H1 (cell line): Measurements from ENCODE around the gene ANKRD12. TPM values are rescaled to one million over a fixed set of nuclear protein-coding genes. Genes with fewer than 3 reads are reported as not detected.
"Not testable (repeated sequence)": the region's sequence is repeated elsewhere in the genome, so short reads cannot be mapped to it uniquely, and the experiment has no call there.

Experiments
- CTCF ChIA-PET: fragments of 300-600 bp; sonication (Branson Sonifier 250); formaldehyde crosslinking; loops from one replicate; lab custom pipeline; 2021; ENCODE audit not compliant: partially characterized antibody; lab: Charles Lee
- POLR2A ChIA-PET: fragments of 300-600 bp; sonication (Branson Sonifier 250); formaldehyde crosslinking; loops from one replicate; lab custom pipeline; 2021; ENCODE audit warnings: inconsistent platforms; ENCODE audit not compliant: partially characterized antibody; lab: Charles Lee
- DNase-seq, 2 experiments: peaks; one replicate each; pipeline versions ENCODE4 v3.0.0 to v3.0.0-alpha.2; 2010 to 2022; ENCODE audit warnings: low spot score in 2 of 2, low read depth in 1 of 2, mixed read lengths in 1 of 2
- FAIRE-seq: peaks from 2 replicates; lab custom pipeline; 2011; peaks lifted over from hg19 to GRCh38; lab: Jason Lieb, UNC
- H2AFZ ChIP-seq: 2 replicates; pipeline ENCODE4 v1.8.1; 2012; ENCODE audit warnings: low read length, inconsistent platforms
- H2AK5ac ChIP-seq: 2 replicates; pipeline ENCODE4 v1.6.1; 2013; ENCODE audit warnings: low read depth, low read length
- H2BK120ac ChIP-seq: replicated peaks from 2 replicates; pipeline ENCODE3; 2013; ENCODE audit warnings: low read depth, low read length, inconsistent platforms
- H2BK12ac ChIP-seq: 2 replicates; pipeline ENCODE4 v1.6.1; 2013; ENCODE audit warnings: low read depth, low read length
- H2BK15ac ChIP-seq: 2 replicates; pipeline ENCODE4 v1.6.1; 2013; ENCODE audit warnings: low read length
- H2BK20ac ChIP-seq: 2 replicates; pipeline ENCODE4 v1.6.1; 2013; ENCODE audit warnings: low read length
- H2BK5ac ChIP-seq: 2 replicates; pipeline ENCODE4 v1.6.1; 2013; ENCODE audit warnings: low read depth, low read length
- H3K14ac ChIP-seq: 2 replicates; pipeline ENCODE4 v1.6.1; 2013; ENCODE audit warnings: inconsistent platforms; ENCODE audit not compliant: insufficient read length
- H3K18ac ChIP-seq: 2 replicates; pipeline ENCODE4 v1.6.1; 2013; ENCODE audit warnings: low read length; ENCODE audit errors: extremely low read depth
- H3K23ac ChIP-seq: 2 replicates; pipeline ENCODE4 v1.6.1; 2013; ENCODE audit warnings: inconsistent platforms; ENCODE audit not compliant: insufficient read length
- H3K23me2 ChIP-seq: 2 replicates; pipeline ENCODE4 v1.6.1; 2013; ENCODE audit warnings: low read depth, low read length
- H3K27ac ChIP-seq: 2 replicates; pipeline ENCODE4 v1.6.1; 2011; ENCODE audit warnings: low read depth, low read length, inconsistent platforms
- H3K27me3 ChIP-seq, 4 experiments: replicated peaks in 1 of 4; 1 replicate in 1 of 4; 2 replicates in 3 of 4; pipeline versions ENCODE4 v1.6.1 to v1.8.1; 2011 to 2013; ENCODE audit warnings: low read length in 3 of 4, mild to moderate bottlenecking in 3 of 4, inconsistent platforms in 2 of 4, mixed read lengths in 2 of 4, moderate library complexity in 1 of 4; ENCODE audit not compliant: control insufficient read depth in 3 of 4, insufficient read depth in 3 of 4; ENCODE audit errors: extremely low read depth in 1 of 4
- H3K36me3 ChIP-seq, 4 experiments: 2 replicates each; pipeline versions ENCODE4 v1.6.1 to v1.8.1; 2011 to 2013; ENCODE audit warnings: mild to moderate bottlenecking in 4 of 4, low read length in 3 of 4, moderate library complexity in 2 of 4, control low read depth in 1 of 4, inconsistent platforms in 1 of 4; ENCODE audit not compliant: insufficient read depth in 4 of 4, control insufficient read depth in 2 of 4
- H3K4ac ChIP-seq: replicated peaks from 2 replicates; pipeline ENCODE3; 2013; ENCODE audit warnings: low read length, low read depth, mixed read lengths, inconsistent platforms; ENCODE audit not compliant: insufficient read length
- H3K4me1 ChIP-seq, 4 experiments: replicated peaks in 1 of 4; 1 replicate in 1 of 4; 2 replicates in 3 of 4; pipeline versions ENCODE4 v1.6.1 to v1.8.1; 2011 to 2013; ENCODE audit warnings: low read length in 3 of 4, inconsistent platforms in 2 of 4, mixed read lengths in 1 of 4; ENCODE audit not compliant: insufficient read depth in 4 of 4, control insufficient read depth in 3 of 4
- H3K4me2 ChIP-seq, 2 experiments: 2 replicates each; pipeline versions ENCODE4 v1.6.1 to v1.8.1; 2011 to 2013; ENCODE audit warnings: low read depth in 2 of 2, low read length in 2 of 2, control low read depth in 1 of 2, inconsistent platforms in 1 of 2, mild to moderate bottlenecking in 1 of 2; ENCODE audit not compliant: insufficient read depth in 1 of 2
- H3K4me3 ChIP-seq, 4 experiments: fragments of 200-600, 300-600 bp in 1 of 4; sonication (generic), shearing (Covaris generic), sonication (Bioruptor Twin) in 1 of 4; 2 replicates each; pipeline versions ENCODE4 v1.5.1 to v1.8.1; 2011 to 2016; ENCODE audit warnings: low read length in 4 of 4, low read depth in 3 of 4, control low read depth in 2 of 4, inconsistent platforms in 2 of 4, mild to moderate bottlenecking in 2 of 4, mixed read lengths in 1 of 4, moderate library complexity in 1 of 4; ENCODE audit not compliant: insufficient read depth in 2 of 4; ENCODE audit errors: extremely low read depth in 1 of 4
- H3K56ac ChIP-seq: replicated peaks from 2 replicates; pipeline ENCODE3; 2013; ENCODE audit warnings: low read depth, mild to moderate bottlenecking, mixed read lengths, low read length, inconsistent platforms; ENCODE audit not compliant: insufficient read length
- H3K79me1 ChIP-seq: 2 replicates; pipeline ENCODE4 v1.6.1; 2013; ENCODE audit warnings: low read depth, low read length, control low read depth
- H3K79me2 ChIP-seq, 2 experiments: 2 replicates each; pipeline versions ENCODE4 v1.6.1 to v1.8.1; 2012 to 2013; ENCODE audit warnings: low read length in 2 of 2, mild to moderate bottlenecking in 2 of 2, inconsistent platforms in 1 of 2; ENCODE audit not compliant: insufficient read depth in 2 of 2, control insufficient read depth in 1 of 2
- H3K9ac ChIP-seq, 4 experiments: replicated peaks in 1 of 4; 1 replicate in 1 of 4; 2 replicates in 3 of 4; pipeline versions ENCODE4 v1.6.1 to v1.8.1; 2011 to 2013; ENCODE audit warnings: low read depth in 3 of 4, low read length in 3 of 4, control low read depth in 2 of 4, mild to moderate bottlenecking in 2 of 4, moderate library complexity in 2 of 4, inconsistent platforms in 1 of 4; ENCODE audit errors: extremely low read depth in 1 of 4
- H3K9me3 ChIP-seq, 2 experiments: 2 replicates each; pipeline versions ENCODE4 v1.6.1 to v1.8.1; 2012 to 2013; ENCODE audit warnings: mild to moderate bottlenecking in 2 of 2, moderate library complexity in 2 of 2, control low read depth in 1 of 2, inconsistent platforms in 1 of 2, low read depth in 1 of 2, low read length in 1 of 2, mixed read lengths in 1 of 2; ENCODE audit not compliant: insufficient read depth in 2 of 2
- H4K20me1 ChIP-seq, 2 experiments: replicated peaks in 1 of 2; 2 replicates each; pipeline versions ENCODE3 to v1.8.1; 2011 to 2013; ENCODE audit warnings: inconsistent platforms in 2 of 2, low read length in 2 of 2, mild to moderate bottlenecking in 1 of 2; ENCODE audit not compliant: insufficient read depth in 2 of 2, control insufficient read depth in 1 of 2
- H4K5ac ChIP-seq: 2 replicates; pipeline ENCODE4 v1.6.1; 2013; ENCODE audit warnings: low read length, low read depth, mixed read lengths, inconsistent platforms; ENCODE audit not compliant: insufficient read length
- H4K8ac ChIP-seq: 2 replicates; pipeline ENCODE4 v1.8.0; 2013; ENCODE audit warnings: mild to moderate bottlenecking, moderate library complexity, low read length, inconsistent platforms; ENCODE audit not compliant: insufficient read depth; ENCODE audit errors: extremely low read depth
- H4K91ac ChIP-seq: replicated peaks from 2 replicates; pipeline ENCODE3; 2013; ENCODE audit warnings: low read length, mixed read lengths, inconsistent platforms; ENCODE audit not compliant: insufficient read length
- WGBS, 2 experiments: shearing (Covaris generic) in 1 of 2; methylation state at CpG; one replicate each; pipeline versions ENCODE4 v1.1.6 to v1.1.7; 2013 to 2015; ENCODE audit warnings: low lambda C conversion rate in 2 of 2, mixed read lengths in 2 of 2, inconsistent platforms in 1 of 2, low coverage in 1 of 2, missing lambda C conversion rate in 1 of 2; ENCODE audit not compliant: insufficient replicate concordance in 2 of 2, insufficient coverage in 1 of 2, insufficient read length in 1 of 2; ENCODE audit errors: extremely low coverage in 1 of 2, missing lambda C conversion rate in 1 of 2; 5-methylcytosine and 5-hydroxymethylcytosine counted together
- polyA plus RNA-seq, 7 experiments: library from polyadenylated mRNA; depleted of rRNA in 3 of 7; stranded (reverse) in 5 of 7; unstranded in 2 of 7; fragments of >200 nt in 5 of 7; fragments of 200-250 nt in 2 of 7; gene quantifications; 1 replicate in 5 of 7; 2 replicates in 1 of 7; 4 replicates in 1 of 7; pipeline versions ENCODE4 v1.2.1 to v1.2.3, GENCODE V29; 2011 to 2013; ENCODE audit warnings: missing spikeins in 2 of 7, mixed read lengths in 2 of 7
- total RNA-seq: library from RNA; stranded (reverse); fragmentation: NEBNext Ultra II Directional; extraction: Animal tissue kit (Norgen Biotek cat#: 25700); gene quantifications from 2 replicates; pipeline ENCODE4 v1.2.1, GENCODE V29; 2021

ANKRD12 gene
- total and polyA plus RNA-seq, 2 of the 8 experiments (the other 6 are each of a cell fraction or from before 2014, with no cell fraction given): 2.6 to 37.9 TPM

- not testable (repeated sequence) for H3K36me3 ChIP-seq, H3K18ac ChIP-seq, FAIRE-seq
Observed at GRCh38 chr18:9164149-9164548, 27.6 kb downstream of the ANKRD12 start.

GRCh38 chr18:9165883-9166282 is 29.3 kb downstream of the ANKRD12 start:
- H3K4ac ChIP-seq, H3K4me1 ChIP-seq, H4K8ac ChIP-seq, H3K4me3 ChIP-seq, H2BK12ac ChIP-seq, POLR2A ChIA-PET, H4K91ac ChIP-seq, H2BK15ac ChIP-seq, H4K5ac ChIP-seq, H3K18ac ChIP-seq, H2BK120ac ChIP-seq, H3K79me1 ChIP-seq, H3K36me3 ChIP-seq, H2AK5ac ChIP-seq, H2AFZ ChIP-seq, H2BK5ac ChIP-seq, H3K27ac ChIP-seq, H2BK20ac ChIP-seq, H3K23ac ChIP-seq, H3K9me3 ChIP-seq, H3K4me2 ChIP-seq, H4K20me1 ChIP-seq, FAIRE-seq, H3K9ac ChIP-seq, H3K27me3 ChIP-seq, CTCF ChIA-PET, H3K23me2 ChIP-seq, H3K56ac ChIP-seq, H3K14ac ChIP-seq, DNase-seq: not testable (repeated sequence)
- H3K79me2 ChIP-seq: peaks cover 3 to 43% of the 10 kb centered on the region in 2 experiments; a peak in 3 of 4 replicates
- 97% methylated on average over 3 of the region's 3 CpGs; no CpG with 5 or more reads in 1 of the 2 experiments for WGBS, 2 experiments

More at GRCh38 chr18:9164149-9164548, 27.6 kb downstream of the ANKRD12 start:
- DNase-seq, H3K9ac ChIP-seq, POLR2A ChIA-PET, H3K56ac ChIP-seq, H3K4me2 ChIP-seq, H2AK5ac ChIP-seq, H3K9me3 ChIP-seq, H4K5ac ChIP-seq, H4K8ac ChIP-seq, H2BK12ac ChIP-seq, H3K27me3 ChIP-seq, H4K91ac ChIP-seq, H3K4me1 ChIP-seq, H3K14ac ChIP-seq, H2BK20ac ChIP-seq, H4K20me1 ChIP-seq, H3K23ac ChIP-seq, H2BK15ac ChIP-seq, H3K4ac ChIP-seq, H2AFZ ChIP-seq, H2BK120ac ChIP-seq, H2BK5ac ChIP-seq, H3K79me1 ChIP-seq, H3K27ac ChIP-seq, H3K23me2 ChIP-seq, H3K4me3 ChIP-seq, CTCF ChIA-PET: not testable (repeated sequence)
- peaks cover 3 to 53% of the 10 kb centered on the region in 2 experiments; a peak in 3 of 4 replicates for H3K79me2 ChIP-seq
